ENCODE results near the gene KRT6C.

Gene KRT6C

GRCh38 chr12:52446367-52447045 is 27.1 kb downstream of the KRT6C start:
- no peak for DNase-seq (ENCODE audit: low spot score)
- no peak for TF ChIP-seq CTCF (IDR thresholded peaks at IDR 0.05; ENCODE audit: poor library complexity, severe bottlenecking)
- no peaks in the 10 kb centered on the region for H3K9me3 ChIP-seq (ENCODE audit: severe bottlenecking)
- H3K4me1 ChIP-seq (ENCODE audit: insufficient read depth, poor library complexity, severe bottlenecking): peaks cover 18% of the 10 kb centered on the region
- ATAC-seq (ENCODE audit: low read depth): no peak
- H3K36me3 ChIP-seq (ENCODE audit: low read depth): no peaks in the 10 kb centered on the region
- no peak overlapping the region for H3K4me3 ChIP-seq (ENCODE audit: severe bottlenecking)
- no peak overlapping the region for H3K27ac ChIP-seq (ENCODE audit: poor library complexity, severe bottlenecking)
- H3K27me3 ChIP-seq (ENCODE audit: insufficient read depth, poor library complexity, severe bottlenecking): no peaks in the 10 kb centered on the region

DNA sequence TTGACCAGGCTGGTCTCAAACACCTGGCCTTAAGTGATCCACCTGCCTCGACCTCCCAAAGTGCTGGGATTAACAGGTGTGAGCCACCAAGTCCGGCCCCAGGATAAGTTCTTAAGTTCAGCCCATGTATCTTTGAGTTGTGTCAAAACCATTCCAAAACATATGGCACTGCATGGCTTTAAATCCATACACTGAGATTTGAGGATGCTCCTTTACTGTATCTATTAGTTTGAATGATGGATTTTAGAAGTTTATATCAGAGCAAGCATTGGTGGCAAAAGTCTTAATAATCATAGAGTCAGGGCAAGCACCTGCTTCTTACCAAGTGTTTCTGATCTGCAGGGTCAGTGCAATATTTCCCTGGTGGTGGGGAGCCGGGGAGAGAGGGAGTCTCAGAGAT is 27.7 kb downstream of the KRT6C start:
- H3K4me3 ChIP-seq (ENCODE audit: severe bottlenecking): no peak overlapping the region
- no peaks in the 10 kb centered on the region for H3K27me3 ChIP-seq (ENCODE audit: insufficient read depth, poor library complexity, severe bottlenecking)
- H3K36me3 ChIP-seq (ENCODE audit: low read depth): no peaks in the 10 kb centered on the region
- ATAC-seq (ENCODE audit: low read depth) (no peak), DNase-seq (ENCODE audit: low spot score) (no peak)
- H3K27ac ChIP-seq (ENCODE audit: poor library complexity, severe bottlenecking): no peak overlapping the region
- H3K4me1 ChIP-seq (ENCODE audit: insufficient read depth, poor library complexity, severe bottlenecking): peaks cover 24% of the 10 kb centered on the region
- no peaks in the 10 kb centered on the region for H3K9me3 ChIP-seq (ENCODE audit: severe bottlenecking)
- no peak for TF ChIP-seq CTCF (IDR thresholded peaks at IDR 0.05; ENCODE audit: poor library complexity, severe bottlenecking)

GRCh38 chr12:52444647-52445595 is 28.7 kb downstream of the KRT6C start:
- H3K9me3 ChIP-seq (ENCODE audit: severe bottlenecking): no peaks in the 10 kb centered on the region
- no peak for TF ChIP-seq CTCF (IDR thresholded peaks at IDR 0.05; ENCODE audit: poor library complexity, severe bottlenecking)
- no peaks in the 10 kb centered on the region for H3K27me3 ChIP-seq (ENCODE audit: insufficient read depth, poor library complexity, severe bottlenecking)
- no peak for DNase-seq (ENCODE audit: low spot score)
- ATAC-seq (ENCODE audit: low read depth): no peak
- H3K27ac ChIP-seq (ENCODE audit: poor library complexity, severe bottlenecking): peak overlapping the region; percentile 99
- H3K4me1 ChIP-seq (ENCODE audit: insufficient read depth, poor library complexity, severe bottlenecking): peaks cover 34% of the 10 kb centered on the region
- no peak overlapping the region for H3K4me3 ChIP-seq (ENCODE audit: severe bottlenecking)
- H3K36me3 ChIP-seq (ENCODE audit: low read depth): no peaks in the 10 kb centered on the region

DNA sequence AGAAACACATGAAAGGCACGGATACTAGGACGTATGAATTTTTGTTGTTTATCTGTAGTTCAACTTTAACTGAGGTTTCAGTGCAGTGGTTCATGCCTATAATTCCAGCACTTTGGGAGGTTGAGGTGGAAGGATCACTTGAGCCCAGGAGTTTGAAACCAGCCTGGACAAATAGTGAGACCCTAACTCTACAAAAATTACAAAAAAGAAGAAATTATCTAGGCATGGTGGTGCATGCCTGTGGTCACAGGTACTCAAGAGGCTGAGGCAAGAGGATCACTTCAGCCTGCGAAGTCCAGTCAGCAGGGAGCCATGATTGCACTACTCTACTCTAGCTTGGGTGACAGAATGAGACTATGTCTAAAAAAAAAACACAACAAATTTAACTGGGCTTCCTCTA is 29.6 kb downstream of the KRT6C start:
- ATAC-seq (ENCODE audit: low read depth) (no peak), DNase-seq (ENCODE audit: low spot score) (no peak)
- H3K4me1 ChIP-seq (ENCODE audit: insufficient read depth, poor library complexity, severe bottlenecking): peaks cover 39% of the 10 kb centered on the region
- no peaks in the 10 kb centered on the region for H3K9me3 ChIP-seq (ENCODE audit: severe bottlenecking)
- H3K36me3 ChIP-seq (ENCODE audit: low read depth): no peaks in the 10 kb centered on the region
- TF ChIP-seq CTCF (IDR thresholded peaks at IDR 0.05; ENCODE audit: poor library complexity, severe bottlenecking): no peak
- H3K27me3 ChIP-seq (ENCODE audit: insufficient read depth, poor library complexity, severe bottlenecking): no peaks in the 10 kb centered on the region
- peak overlapping the region; percentile 99 for H3K27ac ChIP-seq (ENCODE audit: poor library complexity, severe bottlenecking)
- H3K4me3 ChIP-seq (ENCODE audit: severe bottlenecking): no peak overlapping the region

Measured in RWPE2 (cell line).